HS-5 (cell line): ENCODE measurements around the gene CRYBG2.
"Not testable (repeated sequence)": the region's sequence is repeated elsewhere in the genome, so short reads cannot be mapped to it uniquely, and the experiment has no call there.

Source experiments
- DNase-seq: peaks from one replicate; pipeline ENCODE4 v3.0.0-alpha.2; 2012; ENCODE audit warnings: low read depth

The CRYBG2 gene

DNA sequence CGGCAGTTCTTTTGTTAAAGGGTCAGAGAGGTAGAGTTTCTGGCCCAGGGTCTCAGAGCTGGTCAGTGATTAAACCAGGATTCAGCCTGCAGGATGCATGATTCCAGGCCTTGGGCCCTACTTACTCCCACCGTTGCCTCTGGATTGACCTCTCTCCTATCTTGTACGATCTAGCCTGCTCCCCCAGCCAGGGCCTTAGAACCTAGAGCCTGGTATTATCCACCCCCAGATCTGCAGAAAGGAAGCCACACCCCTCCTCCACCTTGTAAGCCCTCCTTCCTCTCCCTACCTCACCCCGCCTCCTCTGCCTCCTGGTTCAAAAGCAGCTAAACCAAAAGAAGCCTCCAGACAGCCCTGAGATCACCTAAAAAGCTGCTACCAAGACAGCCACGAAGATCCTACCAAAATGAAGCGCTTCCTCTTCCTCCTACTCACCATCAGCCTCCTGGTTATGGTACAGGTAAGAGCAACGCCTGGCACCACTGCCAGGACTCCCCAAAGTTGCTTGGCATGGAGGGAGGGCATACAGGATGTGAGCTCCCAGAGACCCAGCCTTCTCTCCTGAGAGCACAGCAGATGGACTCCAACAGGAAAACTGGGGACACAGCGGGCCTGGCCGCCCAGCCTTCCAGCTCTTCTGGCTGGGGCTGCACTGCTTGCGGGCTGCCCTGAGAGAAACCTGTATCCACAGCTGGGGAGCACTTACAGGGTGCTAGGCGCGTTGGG lies 36.2 kb downstream of the CRYBG2 start, which contains the start of gene CD52:
TSS of gene CD52 (plus strand) at position 347 of the 726 bp plus-strand sequence. CDS start at position 407, 60 bp downstream.
- no peak for DNase-seq

DNA sequence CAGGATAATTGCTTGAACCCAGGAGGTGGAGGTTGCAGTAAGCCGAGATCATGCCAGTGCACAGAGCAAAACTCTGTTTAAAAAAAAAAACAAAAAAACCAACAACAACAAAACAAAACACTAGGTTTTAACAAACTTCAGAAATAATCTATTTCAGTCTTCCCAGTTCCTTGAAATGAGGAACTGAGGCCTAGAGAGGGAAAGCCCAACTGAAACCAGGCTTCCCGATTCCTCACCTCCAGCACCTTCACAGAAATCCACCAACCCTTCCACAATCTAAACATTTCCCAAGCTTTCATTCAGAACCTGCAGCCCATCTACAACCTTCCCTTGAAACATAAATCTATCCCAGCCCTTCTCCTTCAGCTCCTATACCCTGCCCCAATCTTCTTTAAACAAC lies 36.8 kb downstream of the CRYBG2 start:
- DNase-seq = no peak

DNA sequence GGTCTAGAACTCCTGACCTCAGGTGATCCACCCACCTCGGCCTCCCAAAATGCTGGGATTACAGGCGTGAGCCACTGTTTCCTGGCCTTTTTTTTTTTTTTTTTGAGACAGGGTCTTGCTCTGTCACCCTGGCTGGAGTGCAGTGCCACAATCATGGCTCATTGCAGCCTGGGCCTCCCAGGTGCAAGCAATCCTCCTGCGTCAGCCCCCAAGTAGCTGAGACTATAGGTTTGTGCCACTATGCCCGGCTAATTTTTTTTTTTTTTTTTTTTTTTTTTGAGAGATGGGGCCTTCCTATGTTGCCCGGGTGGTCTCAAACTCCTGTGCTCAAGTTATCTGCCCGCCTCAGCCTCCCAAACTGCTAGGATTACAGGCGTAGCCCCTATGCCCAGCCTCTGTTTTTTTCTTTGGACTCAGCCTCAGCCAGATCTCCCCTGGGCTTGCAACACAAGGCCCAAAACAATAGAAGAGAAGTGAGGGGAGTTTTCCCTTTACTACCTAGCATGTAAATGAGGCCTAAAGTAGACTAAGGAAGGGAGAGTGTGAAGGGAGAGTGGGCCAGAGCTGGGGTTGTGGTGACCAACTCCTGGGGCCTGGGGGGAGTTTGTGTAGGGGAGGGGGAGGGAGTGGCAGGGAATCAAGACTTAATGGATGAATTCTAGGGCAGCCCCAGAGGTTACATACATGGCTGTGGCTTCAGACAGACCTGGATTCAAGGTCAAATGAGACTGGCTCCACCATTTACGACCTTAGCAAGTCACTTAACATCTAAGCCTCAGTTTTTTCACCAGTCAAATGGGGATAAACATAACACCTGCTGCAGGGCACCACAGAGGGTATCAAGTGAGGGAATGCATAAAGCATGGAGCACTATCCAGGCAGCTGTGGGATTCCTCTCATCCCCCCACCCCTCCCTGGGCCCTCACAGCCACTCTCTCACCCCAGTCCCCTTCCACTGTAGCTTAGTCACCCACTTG lies 37.8 kb downstream of the CRYBG2 start:
- DNase-seq = no peak

DNA sequence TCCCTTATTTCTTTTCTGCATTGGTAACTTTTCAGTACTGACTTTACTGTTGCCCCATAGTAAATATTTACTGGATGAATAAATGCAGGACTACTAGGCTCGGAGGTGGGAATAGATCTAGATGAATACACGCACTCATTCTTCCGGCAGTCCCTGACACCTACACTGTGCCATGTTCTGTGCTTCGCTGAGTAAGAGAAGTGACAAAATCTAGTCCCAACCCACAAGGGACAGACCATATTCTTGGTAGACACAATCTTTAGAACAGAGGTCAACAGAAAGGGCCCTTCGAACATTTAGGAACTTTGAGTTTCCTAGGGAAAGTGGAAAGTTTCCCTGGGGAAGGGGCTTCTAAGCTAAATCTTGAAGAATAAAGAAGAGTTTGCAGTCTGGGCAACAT lies 39.4 kb downstream of the CRYBG2 start:
- DNase-seq = no peak

DNA sequence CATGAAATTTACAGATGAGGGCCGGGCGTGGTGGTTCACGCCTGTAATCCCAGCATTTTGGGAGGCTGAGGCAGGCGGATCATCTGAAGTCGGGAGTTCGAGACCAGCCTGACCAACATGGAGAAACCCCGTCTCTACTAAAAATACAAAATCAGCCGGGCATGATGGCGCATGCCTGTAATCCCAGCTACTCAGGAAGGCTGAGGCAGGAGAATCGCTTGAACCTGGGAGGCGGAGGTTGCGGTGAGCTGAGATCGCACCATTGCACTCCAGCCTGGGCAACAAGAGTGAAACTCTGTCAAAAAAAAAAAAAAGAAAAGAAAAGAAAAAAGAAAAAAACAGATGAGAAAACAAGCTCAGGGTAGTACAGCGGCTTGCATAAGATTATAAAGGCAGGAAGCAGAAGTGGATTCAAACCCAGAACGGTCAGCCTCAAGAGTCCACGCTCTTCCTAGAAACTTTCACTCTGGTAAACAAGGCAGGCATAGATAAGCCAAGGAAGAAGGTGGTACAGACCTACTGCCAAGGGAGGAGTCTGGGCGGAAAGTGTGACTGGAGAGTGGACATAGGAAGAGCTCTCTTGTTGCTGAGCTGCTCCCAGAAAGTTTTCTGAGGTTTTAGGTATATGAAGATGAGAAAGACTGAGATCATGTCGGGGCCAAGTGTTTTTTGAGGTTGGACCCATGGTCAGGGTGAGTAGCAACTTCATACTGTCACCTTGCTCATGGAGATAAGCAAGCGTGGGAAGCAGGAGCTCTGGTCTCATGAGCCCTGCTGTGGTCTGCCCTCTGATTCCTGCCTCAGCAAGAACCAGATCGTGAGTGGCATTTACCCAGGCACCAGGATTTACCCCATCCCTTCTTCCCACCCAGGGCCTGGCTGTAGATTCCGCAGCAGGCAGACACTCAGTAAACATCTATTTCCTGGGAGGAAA lies 45.7 kb downstream of the CRYBG2 start:
- not testable (repeated sequence) for DNase-seq

DNA sequence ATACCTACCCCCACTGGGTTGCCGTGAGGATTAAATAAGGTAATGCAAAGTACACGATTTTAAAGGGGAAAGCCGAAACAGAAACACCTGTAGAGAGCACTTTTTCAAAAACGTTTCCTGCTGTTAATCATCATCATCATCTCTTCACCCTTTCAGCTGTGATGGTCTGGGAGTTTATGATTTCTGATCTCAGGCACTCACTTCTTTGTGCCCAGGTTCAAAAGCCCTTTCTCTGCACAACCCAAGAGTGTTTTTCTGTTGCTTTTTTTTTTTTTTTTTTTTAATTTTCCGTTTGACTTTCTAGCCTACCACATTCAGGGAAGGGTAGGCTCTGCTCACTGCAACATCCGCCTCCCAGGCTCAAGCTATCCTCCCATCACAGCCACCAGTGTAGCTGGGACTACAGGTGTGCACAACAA lies 46.6 kb downstream of the CRYBG2 start:
- DNase-seq = no peak

DNA sequence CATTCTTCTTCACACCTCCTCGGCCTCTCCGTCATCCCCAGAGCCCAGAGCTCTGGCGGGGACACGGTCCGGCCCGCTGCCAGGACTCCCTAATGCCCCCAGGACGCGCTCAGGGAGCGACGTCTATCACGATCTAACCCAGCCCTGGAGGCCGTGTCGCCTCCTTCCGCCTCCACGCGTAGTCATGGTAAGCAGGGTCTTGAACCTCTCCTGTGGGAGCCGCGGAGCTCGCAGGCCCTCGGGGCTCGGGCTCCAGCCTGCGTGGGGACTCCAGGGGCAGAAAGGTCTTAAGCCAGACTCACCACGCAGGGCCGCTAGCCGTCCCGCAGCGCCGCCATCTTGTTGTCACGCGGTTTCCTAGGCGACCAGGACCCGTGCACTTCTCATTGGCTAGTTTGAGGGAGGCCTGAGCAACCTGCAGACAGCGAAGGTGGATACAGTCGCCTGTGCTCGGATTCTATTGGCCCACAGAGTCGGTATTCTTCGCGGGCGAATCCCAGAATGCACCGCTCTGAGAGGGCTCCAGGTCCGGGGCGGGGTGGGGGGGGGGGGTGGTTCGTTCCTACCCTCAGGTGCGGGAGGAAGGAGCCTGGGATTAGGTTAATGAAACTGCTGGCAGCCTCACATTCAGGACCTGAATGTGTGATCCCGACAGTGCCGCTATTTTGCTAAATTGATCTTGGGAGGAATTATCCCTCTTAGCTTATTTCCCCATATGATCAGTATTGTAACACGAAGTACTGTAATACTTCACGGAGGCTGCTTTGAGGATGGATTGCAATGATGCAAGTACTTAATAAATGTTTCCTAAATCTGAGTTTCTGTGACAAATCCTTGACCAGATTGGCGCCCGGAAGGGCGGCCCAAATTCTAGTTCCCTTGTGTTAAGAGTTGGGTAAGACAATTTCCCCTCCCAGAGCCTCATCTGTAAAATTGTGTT lies 47.4 kb downstream of the CRYBG2 start, which contains the start of gene UBXN11:
TSS of gene UBXN11 (minus strand) at position 347 of the 940 bp plus-strand sequence. CDS start 3,753 bp downstream, outside the sequence.
- DNase-seq = peak; percentile 84

DNA sequence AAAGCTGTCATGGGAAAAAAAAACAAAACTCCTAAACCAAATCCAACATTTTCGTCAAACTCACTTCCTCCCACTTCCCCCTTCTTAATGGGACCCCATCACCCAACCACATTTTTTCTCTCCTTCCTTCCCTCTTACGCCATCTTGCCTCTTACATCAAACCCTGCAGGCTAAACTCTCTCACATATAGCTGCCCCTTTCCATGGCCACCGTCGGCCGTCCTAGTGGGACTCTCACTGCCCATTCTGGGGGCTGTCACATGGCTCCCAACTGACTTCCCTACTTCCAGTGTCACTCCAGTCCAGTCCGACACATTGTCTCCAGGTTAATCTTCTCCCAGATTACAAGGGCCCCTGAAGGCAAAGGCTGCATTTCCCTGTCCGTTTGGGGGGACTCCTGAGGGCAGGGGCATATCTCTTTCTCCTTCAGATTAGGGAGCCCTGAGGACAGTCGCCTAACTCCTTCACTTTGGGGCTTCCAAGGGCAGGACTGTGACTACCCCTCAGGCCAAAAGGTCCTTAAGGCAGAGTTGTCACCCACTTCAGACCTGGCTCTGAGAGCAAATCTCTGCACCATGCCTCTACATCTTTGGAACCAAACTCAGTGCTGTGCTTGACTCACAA lies 48.2 kb downstream of the CRYBG2 start:
- no peak for DNase-seq

DNA sequence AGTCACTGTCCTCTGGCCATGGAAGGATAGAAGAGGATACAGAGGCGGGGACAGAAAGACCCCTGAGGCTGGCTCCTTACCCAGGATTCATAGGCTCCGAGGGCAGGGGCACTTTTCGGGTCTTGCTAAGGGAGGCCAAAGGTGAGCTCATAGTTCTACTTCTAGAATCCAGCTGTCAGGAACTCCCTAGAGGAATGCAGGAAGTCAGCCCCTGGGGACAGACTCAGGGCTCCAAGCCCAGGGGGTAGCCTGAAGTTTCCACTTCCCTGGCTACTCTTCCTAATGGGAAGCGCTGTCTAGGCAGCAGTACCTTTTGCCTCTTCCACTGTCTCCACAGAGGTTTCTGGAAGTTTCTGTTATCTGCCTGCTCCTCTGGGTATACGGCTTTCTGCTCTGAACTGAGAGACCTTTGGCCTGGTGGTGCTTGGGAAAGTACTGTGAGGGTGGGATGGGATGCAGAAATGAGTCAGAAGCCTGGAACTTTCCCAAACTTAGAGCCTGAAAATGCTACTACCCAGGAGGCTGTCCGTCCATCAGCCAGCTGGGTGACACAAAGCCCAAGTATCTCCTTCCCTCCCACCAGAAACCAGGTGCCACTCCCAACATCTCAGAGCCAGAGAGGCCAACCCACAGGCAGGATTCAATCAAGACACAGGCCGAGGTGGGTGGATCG lies 51.1 kb downstream of the CRYBG2 start:
- DNase-seq = peak; percentile 70

DNA sequence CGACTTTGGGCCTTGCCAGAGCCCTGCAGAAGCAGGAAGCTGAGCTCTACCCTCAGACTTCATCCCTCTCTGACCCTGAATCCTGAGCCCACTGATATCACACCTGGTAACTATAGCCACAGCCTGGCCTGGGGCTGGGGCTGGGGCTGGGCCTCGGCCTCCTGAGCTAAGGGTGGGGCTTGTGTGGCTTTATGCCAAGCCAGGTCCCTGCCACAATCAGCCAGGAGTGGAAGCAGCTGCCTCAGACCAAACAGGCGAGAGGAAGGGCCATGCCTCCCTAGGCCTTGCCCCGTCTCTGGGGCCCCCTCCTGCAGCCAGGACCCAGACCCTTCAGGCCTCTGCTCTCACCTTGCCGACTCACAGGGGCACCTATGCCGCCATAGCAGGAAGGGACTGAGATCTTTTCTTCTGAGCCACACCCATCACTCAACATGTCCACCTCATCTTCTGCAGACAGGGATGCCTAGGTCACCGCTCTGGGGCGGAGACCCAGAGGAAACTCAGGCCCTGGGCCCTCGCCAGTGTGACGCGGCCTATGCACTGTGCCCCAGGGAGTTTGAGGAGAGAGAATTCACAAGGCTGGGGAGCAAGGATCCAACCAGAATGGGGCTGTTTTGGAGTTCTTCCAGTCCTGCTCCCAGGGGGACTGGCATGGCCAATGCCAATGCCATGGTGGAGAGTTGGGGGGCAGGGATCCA lies 53.2 kb downstream of the CRYBG2 start:
- no peak for DNase-seq

DNA sequence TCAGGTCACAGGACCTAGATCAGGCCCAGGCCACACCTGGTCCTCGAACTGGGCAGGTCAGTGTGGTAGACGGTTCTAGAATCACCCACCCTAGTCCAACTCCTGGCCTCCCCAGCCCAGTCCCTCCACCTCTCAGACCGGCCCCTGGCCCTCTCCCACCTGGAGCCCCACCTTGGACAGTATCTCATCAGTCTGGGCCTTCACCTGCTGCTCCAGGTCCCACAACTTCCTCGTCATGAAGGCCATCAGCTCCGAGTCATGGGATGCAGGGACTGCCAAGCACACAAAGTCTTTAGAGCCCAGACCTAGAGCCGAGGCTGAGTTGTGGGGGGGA lies 56.2 kb downstream of the CRYBG2 start:
- no peak for DNase-seq

DNA sequence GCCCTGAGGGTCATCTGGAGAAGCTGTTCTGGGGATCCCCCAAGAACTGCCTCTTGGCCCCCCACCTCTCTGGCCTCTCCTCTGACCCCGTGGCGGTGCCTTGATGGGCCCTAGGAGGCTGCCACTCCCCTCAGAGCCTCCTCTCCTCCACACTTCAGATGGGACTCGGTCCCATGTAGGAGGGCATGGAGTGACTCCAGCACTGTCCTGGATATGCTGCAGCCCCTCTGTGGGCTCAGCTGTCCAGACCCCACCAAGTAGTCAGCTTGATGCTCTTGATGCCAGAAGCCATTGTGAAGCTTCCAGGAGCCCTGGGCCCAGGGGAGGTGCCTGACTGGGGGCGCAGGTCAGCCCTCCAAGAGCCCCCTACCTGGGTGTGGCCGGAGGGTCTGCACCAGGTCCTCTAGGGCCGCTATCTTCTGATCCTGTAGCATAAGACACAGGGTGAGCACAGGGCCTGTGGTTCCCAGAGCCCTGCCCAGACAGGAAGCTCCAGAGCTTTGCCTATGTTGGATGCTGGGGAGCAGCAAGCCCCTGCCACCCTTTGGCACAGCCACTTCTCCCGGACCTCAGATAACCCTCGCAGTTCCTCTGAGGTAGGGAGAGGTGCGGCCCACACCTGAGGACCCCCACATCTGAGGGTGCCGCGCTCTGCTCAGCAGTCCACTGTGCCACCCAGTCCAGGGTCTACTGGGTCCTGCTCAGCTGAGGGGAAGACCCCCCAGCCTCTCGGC lies 56.7 kb downstream of the CRYBG2 start:
- DNase-seq = no peak

DNA sequence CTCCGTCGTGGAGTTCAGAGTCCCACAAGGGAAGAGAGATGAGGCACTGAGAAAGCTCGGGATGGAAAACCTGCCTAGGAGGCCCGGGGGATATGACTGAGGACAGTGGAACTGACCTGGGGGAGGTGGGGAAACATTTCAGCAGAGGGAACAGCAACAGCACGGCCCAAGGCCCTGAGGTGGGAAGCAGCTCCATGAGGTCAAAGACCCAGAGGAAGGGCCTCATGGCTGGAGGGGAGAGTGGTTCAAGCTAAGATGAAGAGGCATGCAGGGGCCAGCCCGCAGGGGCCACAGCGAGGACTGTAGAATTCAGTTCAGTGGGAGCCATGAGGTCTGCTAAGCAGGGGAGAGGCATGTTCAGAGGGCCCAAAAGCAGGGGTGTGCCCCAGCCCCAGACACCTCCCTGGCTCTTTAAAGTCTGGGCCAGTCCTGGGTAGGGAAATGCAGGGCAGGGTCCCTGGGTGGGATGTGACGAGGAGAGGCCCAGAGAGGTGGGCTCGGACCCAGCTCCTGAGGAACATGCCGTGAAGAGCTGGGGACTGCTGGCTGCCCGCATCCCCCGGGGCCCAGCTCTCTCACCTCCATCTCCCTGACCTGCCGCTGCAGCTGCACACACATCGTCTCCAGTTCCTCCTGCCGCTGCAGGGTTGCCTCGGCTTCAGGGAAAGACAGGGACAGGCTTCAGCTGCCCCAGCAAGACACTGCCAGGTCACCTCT lies 57.4 kb downstream of the CRYBG2 start:
- DNase-seq = no peak

DNA sequence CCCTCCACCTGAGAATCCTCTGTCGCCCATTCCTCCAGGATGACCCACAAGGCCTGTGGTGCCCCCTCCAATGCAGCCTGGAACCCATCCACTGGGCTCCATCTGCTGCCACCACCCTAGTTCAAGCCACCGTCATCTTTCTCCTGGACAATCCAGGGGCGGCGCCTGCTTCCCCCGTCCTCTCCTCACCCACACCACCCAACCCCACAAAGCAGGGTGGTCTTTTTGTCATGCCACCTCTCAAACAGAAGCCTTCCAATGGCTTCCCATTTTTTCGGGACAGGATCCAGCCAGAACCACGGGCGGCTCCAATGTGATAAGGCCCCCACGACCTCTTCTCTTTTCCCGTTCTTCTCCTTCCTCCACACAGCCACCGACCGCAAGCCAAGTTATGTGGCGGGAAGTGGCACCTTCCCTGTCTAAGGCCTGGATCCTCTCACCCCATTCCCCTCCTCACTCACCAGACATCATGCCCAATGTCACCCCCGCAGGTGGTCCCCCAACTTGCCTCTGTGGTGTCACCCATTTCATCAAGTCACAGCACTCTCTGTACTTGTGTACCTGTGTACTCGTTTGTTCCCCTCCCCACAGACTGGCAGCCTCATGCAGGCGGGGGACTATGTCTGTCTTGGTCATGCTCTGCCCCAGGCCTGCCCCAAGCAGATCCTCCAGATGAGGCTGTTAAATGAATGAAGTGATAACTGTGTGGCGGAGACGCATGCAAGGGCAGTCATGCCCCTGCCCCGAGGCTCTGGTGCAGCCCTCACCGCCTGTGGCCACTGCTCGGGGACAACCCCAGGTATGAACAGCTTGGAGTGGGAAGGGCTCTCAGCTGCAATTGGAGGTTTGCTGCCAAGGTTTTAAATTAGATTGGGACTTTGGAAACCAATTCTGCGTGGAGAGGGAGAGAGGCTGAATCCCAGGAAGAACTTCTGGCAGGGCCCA lies 58.5 kb downstream of the CRYBG2 start:
- no peak for DNase-seq

DNA sequence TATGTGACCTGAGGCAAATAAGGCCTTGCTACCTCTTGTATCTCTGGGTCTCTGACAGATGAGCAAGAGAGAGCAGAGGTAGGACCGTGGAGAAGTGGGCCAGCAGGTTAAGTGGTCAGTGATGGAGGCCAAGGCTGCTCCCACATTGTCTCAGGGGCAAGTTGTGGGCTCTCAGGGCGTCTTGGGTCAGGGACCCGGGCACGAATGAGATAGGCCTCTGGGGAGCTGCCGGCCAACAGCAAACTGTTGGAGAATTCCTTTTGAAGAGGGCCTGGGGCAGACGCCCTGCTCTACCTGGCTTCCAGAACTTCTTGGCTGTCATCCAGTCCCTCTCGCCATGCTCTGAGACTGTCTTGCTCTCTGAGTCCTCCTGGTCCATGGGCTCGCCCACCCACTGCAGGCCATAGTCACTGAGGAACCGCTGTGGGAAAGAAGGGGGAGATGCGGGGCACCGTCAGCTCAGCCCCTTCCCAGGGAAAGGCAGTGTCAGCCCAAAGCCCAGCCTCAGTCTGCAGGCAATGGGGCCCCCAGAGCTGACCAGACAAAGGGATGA lies 59.9 kb downstream of the CRYBG2 start:
- DNase-seq = no peak

DNA sequence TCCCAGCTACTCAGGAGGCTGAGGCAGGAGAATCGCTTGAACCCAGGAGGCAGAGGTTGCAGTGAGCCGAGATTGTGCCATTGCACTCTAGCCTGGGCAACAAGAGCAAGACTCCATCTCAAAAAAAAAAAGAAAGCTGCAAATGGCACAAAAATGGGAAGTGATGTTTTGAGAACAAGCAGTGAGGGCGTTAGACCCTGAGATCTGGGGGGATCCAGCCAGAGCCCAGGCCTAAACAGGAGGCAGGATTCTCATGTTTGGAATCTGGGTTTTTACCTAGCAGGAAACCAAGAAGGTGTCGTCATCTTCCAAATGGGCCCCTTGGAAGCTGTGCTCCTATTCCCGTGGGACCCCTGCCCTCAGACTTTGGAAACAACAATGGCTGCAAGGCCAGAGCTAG lies 61.2 kb downstream of the CRYBG2 start:
- not testable (repeated sequence) for DNase-seq
